ENCODE results near the gene CIDEB. TPM values are rescaled to one million over a fixed set of nuclear protein-coding genes. Genes with fewer than 3 reads are reported as not detected.

The CIDEB gene
- total and polyA plus RNA-seq, 2 of the 8 experiments (the other 6 are each of a cell fraction or from before 2014, with no cell fraction given): 0.11 TPM; not detected in 1

GRCh38 chr14:24291446-24292117 is 16.2 kb downstream of the CIDEB start:
- Histone ChIP-seq H3K9ac (replicated peaks in 1 of 4; ENCODE audit: extremely low read depth in 1 of 4, low read depth in 3 of 4, low read length in 3 of 4) (no peak overlapping the region), H3K27ac (ENCODE audit: low read depth, low read length) (no peak overlapping the region), H3K9me3 (ENCODE audit: insufficient read depth in 2 of 2, low read depth in 1 of 2, low read length in 1 of 2) (no peaks in the 10 kb centered on the region), H3K23me2 (ENCODE audit: low read depth, low read length) (no peaks in the 10 kb centered on the region), H2BK120ac (replicated peaks; ENCODE audit: low read depth, low read length) (no peak overlapping the region), H3K4me2 (ENCODE audit: insufficient read depth in 1 of 2, low read depth in 2 of 2, low read length in 2 of 2) (no peak overlapping the region), H3K4ac (replicated peaks; ENCODE audit: insufficient read length, low read depth, low read length) (no peak overlapping the region), H3K79me1 (ENCODE audit: low read depth, low read length) (no peaks in the 10 kb centered on the region), H3K79me2 (ENCODE audit: control insufficient read depth in 1 of 2, insufficient read depth in 2 of 2, low read length in 2 of 2) (no peaks in the 10 kb centered on the region), H4K5ac (ENCODE audit: insufficient read length, low read depth, low read length) (no peak overlapping the region), H3K27me3 (replicated peaks in 1 of 4; ENCODE audit: control insufficient read depth in 3 of 4, extremely low read depth in 1 of 4, insufficient read depth in 3 of 4, low read length in 3 of 4) (no peaks in the 10 kb centered on the region), H2BK15ac (ENCODE audit: low read length) (no peak overlapping the region), H2BK20ac (ENCODE audit: low read length) (no peak overlapping the region), H3K18ac (ENCODE audit: extremely low read depth, low read length) (no peak overlapping the region), H4K91ac (replicated peaks; ENCODE audit: insufficient read length, low read length) (no peak overlapping the region), H3K4me1 (replicated peaks in 1 of 4; ENCODE audit: control insufficient read depth in 3 of 4, insufficient read depth in 4 of 4, low read length in 3 of 4) (no peaks in the 10 kb centered on the region), H3K56ac (replicated peaks; ENCODE audit: insufficient read length, low read depth, low read length) (no peak overlapping the region), H2AFZ (ENCODE audit: low read length) (no peak overlapping the region), H3K36me3 (ENCODE audit: control insufficient read depth in 2 of 4, insufficient read depth in 4 of 4, low read length in 3 of 4) (peaks cover 2 to 12% (median 7%) of the 10 kb centered on the region in 4 experiments; a peak in 4 of 8 replicates), H3K14ac (ENCODE audit: insufficient read length) (no peak overlapping the region), H2BK5ac (ENCODE audit: low read depth, low read length) (no peak overlapping the region), H4K8ac (ENCODE audit: extremely low read depth, insufficient read depth, low read length) (no peak overlapping the region; the same call in 1 of the 2 replicates), H2BK12ac (ENCODE audit: low read depth, low read length) (no peak overlapping the region), H3K23ac (ENCODE audit: insufficient read length) (no peak overlapping the region), H2AK5ac (ENCODE audit: low read depth, low read length) (no peak overlapping the region), H3K4me3 (ENCODE audit: extremely low read depth in 1 of 4, insufficient read depth in 2 of 4, low read depth in 3 of 4, low read length in 4 of 4) (no peak overlapping the region), H4K20me1 (replicated peaks in 1 of 2; ENCODE audit: control insufficient read depth in 1 of 2, insufficient read depth in 2 of 2, low read length in 2 of 2) (peaks cover 2 to 4% of the 10 kb centered on the region in 2 experiments)
- no peak for FAIRE-seq
- ChIA-PET CTCF (ENCODE audit: partially characterized antibody) (interaction anchor here (0.8 to 5.5 kb wide), 7 partner anchors 10 to 86 kb away, joined by 3 to 51 read pairs (median 35); partner anchors contain the start of genes CIDEB, RABGGTA, TINF2 and TSSK4), POLR2A (ENCODE audit: partially characterized antibody) (interaction anchor here (1.0 to 2.1 kb wide), 10 partner anchors 8 to 49 kb away, joined by 3 to 13 read pairs (median 4); partner anchors contain the start of genes DHRS1, NOP9, RABGGTA and TINF2)
- DNase-seq (ENCODE audit: low read depth in 1 of 2, low spot score in 2 of 2): no peak
- 78% methylated on average over 3 of the region's 3 CpGs; no CpG with 5 or more reads in 1 of the 2 experiments for WGBS, 2 experiments (ENCODE audit: extremely low coverage in 1 of 2, insufficient coverage in 1 of 2, insufficient read length in 1 of 2, insufficient replicate concordance in 2 of 2, low coverage in 1 of 2, low lambda C conversion rate in 2 of 2, missing lambda C conversion rate in 1 of 2)
- TF ChIP-seq KDM5A (IDR thresholded peaks at IDR 0.05; ENCODE audit: low read length): no peak
- TF ChIP-seq SAP30 (IDR thresholded peaks at IDR 0.05; ENCODE audit: insufficient read depth, insufficient replicate concordance, low read length): no peak
- no peak for TF ChIP-seq EZH2 (IDR thresholded peaks at IDR 0.05; ENCODE audit: low read depth, low read length, severe bottlenecking)
- TF ChIP-seq CREB1 (IDR thresholded peaks at IDR 0.05): no peak
- no peak for TF ChIP-seq GTF2F1 (IDR thresholded peaks at IDR 0.05; ENCODE audit: borderline replicate concordance, low read depth, low read length)
- no peak for TF ChIP-seq BCL11A (IDR thresholded peaks at IDR 0.05; ENCODE audit: low read depth in 2 of 2, low read length in 2 of 2)
- TF ChIP-seq TBP (IDR thresholded peaks at IDR 0.05; ENCODE audit: low read depth, low read length): no peak
- TF ChIP-seq TEAD4 (IDR thresholded peaks at IDR 0.05; ENCODE audit: low read depth, low read length): no peak
